Fibroblast of lung (primary cell): ENCODE data around the gene KYAT1. TPM values are rescaled to one million over a fixed set of nuclear protein-coding genes. Genes with fewer than 3 reads are reported as not detected.

Source experiments
- DNase-seq, 2 donors: peaks; one replicate each; pipeline versions ENCODE4 v3.0.0 to v3.0.0-alpha.2; 2010; ENCODE audit warnings: low read depth in 2 of 2
- H2AFZ ChIP-seq: 2 replicates; pipeline ENCODE4 v1.5.1; 2012; ENCODE audit warnings: low read length, control low read depth, inconsistent platforms
- H3K27ac ChIP-seq: 2 replicates; pipeline ENCODE4 v1.5.1; 2011; ENCODE audit warnings: low read length, control low read depth; ENCODE audit not compliant: insufficient read depth
- H3K27me3 ChIP-seq: 2 replicates; pipeline ENCODE4 v1.5.1; 2011; ENCODE audit warnings: mild to moderate bottlenecking, low read length; ENCODE audit not compliant: control insufficient read depth, insufficient read depth
- H3K36me3 ChIP-seq: 2 replicates; pipeline ENCODE4 v1.5.1; 2011; ENCODE audit warnings: low read length; ENCODE audit not compliant: control insufficient read depth, insufficient read depth
- H3K4me1 ChIP-seq: 2 replicates; pipeline ENCODE4 v1.5.1; 2011; ENCODE audit warnings: low read length; ENCODE audit not compliant: control insufficient read depth, insufficient read depth; ENCODE audit errors: extremely low read depth
- H3K4me2 ChIP-seq: 2 replicates; pipeline ENCODE4 v1.5.1; 2011; ENCODE audit warnings: low read length, control low read depth; ENCODE audit not compliant: insufficient read depth; ENCODE audit errors: extremely low read depth
- H3K4me3 ChIP-seq, 4 experiments: fragments of 200-600 bp in 1 of 4; sonication (generic) in 1 of 4; replicated peaks in 1 of 4; 2 replicates each; pipeline ENCODE4 v1.5.1; 2011 to 2016; ENCODE audit warnings: low read length in 4 of 4, low read depth in 3 of 4, mild to moderate bottlenecking in 3 of 4, control low read depth in 2 of 4, inconsistent platforms in 1 of 4, mixed read lengths in 1 of 4; ENCODE audit not compliant: insufficient read depth in 1 of 4; ENCODE audit errors: control extremely low read depth in 1 of 4
- H3K79me2 ChIP-seq: 2 replicates; pipeline ENCODE4 v1.5.1; 2012; ENCODE audit warnings: mild to moderate bottlenecking, low read length, inconsistent platforms; ENCODE audit not compliant: control insufficient read depth, insufficient read depth
- H3K9ac ChIP-seq: 2 replicates; pipeline ENCODE4 v1.5.1; 2011; ENCODE audit warnings: mild to moderate bottlenecking, low read length, control low read depth; ENCODE audit not compliant: insufficient read depth
- H3K9me3 ChIP-seq: 2 replicates; pipeline ENCODE4 v1.5.1; 2012; ENCODE audit warnings: low read depth, low read length; ENCODE audit not compliant: control insufficient read depth, insufficient read depth
- H4K20me1 ChIP-seq: 2 replicates; pipeline ENCODE4 v1.5.1; 2011; ENCODE audit warnings: low read length; ENCODE audit not compliant: control insufficient read depth, insufficient read depth; ENCODE audit errors: extremely low read depth
- EZH2 ChIP-seq: IDR thresholded peaks from 2 replicates; pipeline ENCODE4 v1.5.1; 2012; ENCODE audit warnings: low read length, control low read depth, mild to moderate bottlenecking; ENCODE audit errors: missing control alignments
- polyA plus RNA-seq, 2 donors: library from polyadenylated mRNA; depleted of rRNA in 1 of 2; stranded (reverse) in 1 of 2; unstranded in 1 of 2; fragments of >200 nt; gene quantifications; 2 replicates each; pipeline ENCODE4 v1.2.1, GENCODE V29; 2011 to 2012; ENCODE audit warnings: missing spikeins in 1 of 2
- total RNA-seq: library from RNA; depleted of rRNA; stranded (reverse); fragments of >200 nt; gene quantifications from 2 replicates; pipeline ENCODE4 v1.2.1, GENCODE V29; 2014
- TF ChIP-seq, protein P1 (sequence below), 2 donors: IDR thresholded peaks in 1 of 2; conservative IDR thresholded peaks in 1 of 2; 1 replicate in 1 of 2; 2 replicates in 1 of 2; pipeline ENCODE4 v1.5.1; 2011 to 2012; ENCODE audit warnings: low read length in 2 of 2, control low read depth in 1 of 2, inconsistent platforms in 1 of 2, low read depth in 1 of 2, mild to moderate bottlenecking in 1 of 2

KYAT1 gene
- total and polyA plus RNA-seq, 2 donors (not counting 1 experiment from before 2014, with no cell fraction given), result 4.7 to 12.4 TPM

DNA sequence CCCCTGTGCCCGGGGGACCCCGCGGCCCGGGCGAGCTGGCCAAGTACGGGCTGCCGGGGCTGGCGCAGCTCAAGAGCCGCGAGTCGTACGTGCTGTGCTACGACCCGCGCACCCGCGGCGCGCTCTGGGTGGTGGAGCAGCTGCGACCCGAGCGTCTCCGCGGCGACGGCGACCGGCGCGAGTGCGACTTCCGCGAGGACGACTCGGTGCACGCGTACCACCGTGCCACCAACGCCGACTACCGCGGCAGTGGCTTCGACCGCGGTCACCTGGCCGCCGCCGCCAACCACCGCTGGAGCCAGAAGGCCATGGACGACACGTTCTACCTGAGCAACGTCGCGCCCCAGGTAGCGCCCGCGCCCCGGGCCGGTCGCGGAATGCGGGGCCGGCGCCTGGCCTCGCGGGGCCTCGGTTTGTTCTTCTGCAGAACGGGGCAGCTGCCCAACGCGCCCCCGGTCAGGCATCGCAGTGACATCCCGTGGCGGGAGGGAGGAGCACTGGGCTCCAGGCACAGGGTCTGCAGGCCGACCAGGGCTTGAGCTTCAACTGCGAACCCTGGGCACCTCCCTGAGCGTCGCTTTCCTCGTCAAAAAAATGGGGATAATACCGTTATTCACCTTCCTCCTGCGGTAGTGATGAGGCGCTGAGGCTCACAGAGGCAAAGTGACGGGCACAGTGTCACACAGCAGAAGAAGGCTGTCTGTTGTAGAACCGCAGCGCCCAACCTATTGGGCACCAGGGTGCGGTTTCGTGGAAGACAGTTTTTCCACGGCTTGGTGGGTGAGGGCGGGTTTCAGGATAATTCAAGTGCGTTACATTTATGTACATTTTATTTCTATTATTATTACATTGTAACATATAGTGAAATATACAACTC lies 62.7 kb downstream of the KYAT1 start:
- no peaks in the 10 kb centered on the region for H3K9me3 ChIP-seq
- no peaks in the 10 kb centered on the region for H4K20me1 ChIP-seq
- DNase-seq, result no peak
- H3K27ac ChIP-seq, result peak overlapping the region; percentile 67
- H3K79me2 ChIP-seq, result peaks cover 2% of the 10 kb centered on the region
- TF ChIP-seq, protein P1, sequence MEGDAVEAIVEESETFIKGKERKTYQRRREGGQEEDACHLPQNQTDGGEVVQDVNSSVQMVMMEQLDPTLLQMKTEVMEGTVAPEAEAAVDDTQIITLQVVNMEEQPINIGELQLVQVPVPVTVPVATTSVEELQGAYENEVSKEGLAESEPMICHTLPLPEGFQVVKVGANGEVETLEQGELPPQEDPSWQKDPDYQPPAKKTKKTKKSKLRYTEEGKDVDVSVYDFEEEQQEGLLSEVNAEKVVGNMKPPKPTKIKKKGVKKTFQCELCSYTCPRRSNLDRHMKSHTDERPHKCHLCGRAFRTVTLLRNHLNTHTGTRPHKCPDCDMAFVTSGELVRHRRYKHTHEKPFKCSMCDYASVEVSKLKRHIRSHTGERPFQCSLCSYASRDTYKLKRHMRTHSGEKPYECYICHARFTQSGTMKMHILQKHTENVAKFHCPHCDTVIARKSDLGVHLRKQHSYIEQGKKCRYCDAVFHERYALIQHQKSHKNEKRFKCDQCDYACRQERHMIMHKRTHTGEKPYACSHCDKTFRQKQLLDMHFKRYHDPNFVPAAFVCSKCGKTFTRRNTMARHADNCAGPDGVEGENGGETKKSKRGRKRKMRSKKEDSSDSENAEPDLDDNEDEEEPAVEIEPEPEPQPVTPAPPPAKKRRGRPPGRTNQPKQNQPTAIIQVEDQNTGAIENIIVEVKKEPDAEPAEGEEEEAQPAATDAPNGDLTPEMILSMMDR (conservative IDR thresholded peaks at IDR 0.05 in 1 of 2, IDR thresholded peaks at IDR 0.05 in 1 of 2; ENCODE audit: low read depth in 1 of 2, low read length in 2 of 2), result no peak
- no peak for TF ChIP-seq EZH2
- peaks cover 7% of the 10 kb centered on the region for H3K4me1 ChIP-seq
- H3K4me3 ChIP-seq, result peak overlapping the region; percentile 43 to 65 (median 62)
- H3K27me3 ChIP-seq, result no peaks in the 10 kb centered on the region
- H2AFZ ChIP-seq, result peak overlapping the region; percentile 59
- peak overlapping the region; percentile 79 for H3K4me2 ChIP-seq
- H3K9ac ChIP-seq, result peak overlapping the region; percentile 77
- H3K36me3 ChIP-seq, result peaks cover 18% of the 10 kb centered on the region

DNA sequence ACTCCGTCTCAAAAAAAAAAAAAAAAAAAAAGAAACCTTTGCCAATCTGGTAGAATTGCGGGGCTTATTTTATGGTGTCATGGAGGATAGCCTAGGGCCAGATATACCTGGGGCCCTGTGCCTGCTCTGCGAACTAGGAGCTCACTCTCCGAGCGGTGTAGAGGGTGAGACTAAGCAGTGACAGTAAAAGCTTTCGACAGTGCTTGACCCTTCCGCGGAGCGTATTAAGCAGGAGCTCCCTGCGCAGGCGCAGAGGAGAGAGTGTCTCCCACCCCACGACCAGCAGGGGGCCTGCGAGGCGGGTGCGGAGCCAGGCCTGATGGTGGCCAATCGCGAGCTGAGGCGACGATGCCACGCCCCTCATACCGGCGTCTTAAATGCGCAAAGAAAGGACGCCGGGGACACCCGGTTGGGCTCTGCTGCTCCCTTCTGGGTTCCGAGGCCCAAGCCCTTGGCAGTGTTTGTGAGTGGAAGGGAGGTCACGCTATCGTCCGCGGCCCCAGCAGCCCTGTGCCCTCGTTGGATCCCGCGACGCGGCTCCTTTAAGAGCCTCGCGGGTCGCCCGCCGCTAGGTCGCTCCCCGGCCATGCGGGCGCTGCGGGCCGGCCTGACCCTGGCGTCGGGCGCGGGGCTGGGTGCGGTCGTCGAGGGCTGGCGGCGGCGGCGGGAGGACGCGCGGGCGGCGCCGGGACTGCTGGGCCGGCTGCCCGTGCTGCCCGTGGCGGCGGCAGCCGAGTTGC lies 63.5 kb downstream of the KYAT1 start, which contains the start of gene ENDOG:
ENDOG (plus strand) TSS at position 402 of the 740 bp plus-strand sequence; CDS start at position 587, 185 bp downstream.
- Histone ChIP-seq H3K9me3 (no peaks in the 10 kb centered on the region), H3K27me3 (no peaks in the 10 kb centered on the region), H3K4me2 (peak within 1 kb of the TSS; percentile 81), H4K20me1 (no peaks in the 10 kb centered on the region), H3K9ac (peak within 1 kb of the TSS; percentile 77), H3K4me3 (peak within 1 kb of the TSS; percentile 60 to 65 (median 64)), H2AFZ (peak within 1 kb of the TSS; percentile 94), H3K36me3 (peaks cover 11% of the 10 kb centered on the region), H3K79me2 (peaks cover 2% of the 10 kb centered on the region), H3K4me1 (peaks cover 7% of the 10 kb centered on the region), H3K27ac (peak within 1 kb of the TSS; percentile 67)
- peak; percentile 91 to 96 for DNase-seq
- TF ChIP-seq, protein P1 (conservative IDR thresholded peaks at IDR 0.05 in 1 of 2, IDR thresholded peaks at IDR 0.05 in 1 of 2; ENCODE audit: low read depth in 1 of 2, low read length in 2 of 2), result peak; percentile 94 to 95
- no peak for TF ChIP-seq EZH2

DNA sequence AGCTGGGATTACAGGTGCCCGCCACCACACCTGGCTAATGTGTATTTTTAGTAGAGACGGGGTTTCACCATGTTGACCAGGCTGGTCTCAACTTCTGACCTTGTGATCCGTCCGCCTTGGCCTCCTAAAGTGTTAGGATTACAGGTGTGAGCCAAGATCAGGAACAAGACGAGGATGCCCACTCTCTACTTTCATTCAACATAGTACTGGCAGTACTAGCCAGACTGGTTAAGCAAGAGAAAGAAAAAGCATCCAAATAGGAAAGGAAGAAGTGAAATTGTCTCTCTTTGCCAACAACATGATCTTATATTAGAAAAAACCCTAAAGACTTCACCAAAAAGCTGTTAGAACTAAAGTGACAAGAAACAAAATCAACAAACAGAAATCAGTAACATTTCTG lies 70.9 kb downstream of the KYAT1 start:
- Histone ChIP-seq H3K4me3 (no peak overlapping the region), H3K9me3 (no peaks in the 10 kb centered on the region), H3K27ac (no peak overlapping the region), H2AFZ (no peak overlapping the region), H3K4me2 (no peak overlapping the region), H3K4me1 (no peaks in the 10 kb centered on the region), H3K36me3 (peaks cover 12% of the 10 kb centered on the region), H3K79me2 (no peaks in the 10 kb centered on the region), H3K27me3 (no peaks in the 10 kb centered on the region), H3K9ac (no peak overlapping the region), H4K20me1 (no peaks in the 10 kb centered on the region)
- TF ChIP-seq, protein P1 (conservative IDR thresholded peaks at IDR 0.05 in 1 of 2, IDR thresholded peaks at IDR 0.05 in 1 of 2; ENCODE audit: low read depth in 1 of 2, low read length in 2 of 2), result no peak
- TF ChIP-seq EZH2, result no peak
- DNase-seq, result no peak
